ENCODE data around the gene SLC8A3. TPM values are rescaled to one million over a fixed set of nuclear protein-coding genes. Genes with fewer than 3 reads are reported as not detected.

The SLC8A3 gene
- total and polyA plus RNA-seq, 10 of the 15 experiments (the other 5 are each of a cell fraction or from before 2014, with no cell fraction given): 0.04 to 0.17 (median 0.13) TPM; not detected in 3

DNA sequence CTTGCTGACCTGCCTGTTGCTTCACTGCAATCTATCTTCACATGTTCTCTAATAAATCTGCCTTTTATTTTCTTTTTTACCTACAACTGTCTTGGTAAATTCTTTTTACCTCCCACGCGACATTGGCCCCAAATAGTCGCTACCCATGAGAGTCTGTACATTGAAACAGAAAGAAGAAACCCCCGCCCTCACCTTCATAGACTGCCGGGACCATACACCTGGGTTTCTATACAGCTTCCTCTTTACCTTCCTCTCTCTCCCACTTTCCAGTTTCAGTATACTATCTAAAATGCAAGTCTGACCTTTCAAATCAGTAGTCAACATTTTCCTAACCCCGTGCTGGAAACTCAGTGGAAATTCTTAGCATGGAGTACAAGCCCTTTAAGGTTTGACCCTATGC is 4.8 kb downstream of the SLC8A3 start:
- H2AFZ ChIP-seq (ENCODE audit: control insufficient read depth, low read depth, low read length): no peak overlapping the region
- peaks cover 12% of the 10 kb centered on the region for H3K4me1 ChIP-seq (ENCODE audit: control insufficient read depth, insufficient read depth, low read length)
- TF ChIP-seq IKZF2 (IDR thresholded peaks at IDR 0.05): 0 out of 4 replicates have a peak, but pooled peaks of 1 of the 2 experiments have one; percentile 13
- TF ChIP-seq ETV6 (conservative IDR thresholded peaks at IDR 0.05 in 1 of 2, IDR thresholded peaks at IDR 0.05 in 1 of 2; ENCODE audit: borderline replicate concordance in 1 of 2, low read depth in 1 of 2): peak in 1 of 2 experiments; percentile 68; a peak in 2 of 4 replicates
- TF ChIP-seq CREM (IDR thresholded peaks at IDR 0.05; ENCODE audit: low read depth): no peak
- TF ChIP-seq BMI1 (IDR thresholded peaks at IDR 0.05; ENCODE audit: borderline replicate concordance): no peak
- no peaks in the 10 kb centered on the region for H4K20me1 ChIP-seq (ENCODE audit: control insufficient read depth, insufficient read depth)
- intact Hi-C loops (cut with micrococcal nuclease; ENCODE audit: unreplicated experiment) (no loop called here), in situ Hi-C loops (cut with MboI) (no loop called here)
- H3K9me3 ChIP-seq (replicated peaks; ENCODE audit: control insufficient read depth, insufficient read depth, low read length): peaks cover 2% of the 10 kb centered on the region; the same call in 2 of the 3 replicates
- WGBS (ENCODE audit: insufficient coverage, insufficient replicate concordance, low lambda C conversion rate, missing lambda C conversion rate): 0% methylated on average over 6 of the region's 6 CpGs
- DNase-seq (ENCODE audit: low read depth, low spot score): no peak
- CTCF ChIA-PET: interaction anchor here (0.9 to 2.2 kb wide), 3 partner anchors 12 to 110 kb away, joined by 3 to 6 read pairs (median 3); no protein-coding TSS in a partner anchor
- no peak overlapping the region for H3K27ac ChIP-seq (ENCODE audit: control insufficient read depth, insufficient read depth)
- peak; percentile 37; the same call in 1 of the 3 replicates for ATAC-seq
- H3K4me3 ChIP-seq: peak overlapping the region; percentile 35; the same call in 1 of the 2 replicates
- no peaks in the 10 kb centered on the region for H3K36me3 ChIP-seq (ENCODE audit: control insufficient read depth in 2 of 2, insufficient read depth in 2 of 2, low read length in 1 of 2)
- SMC1A ChIA-PET (ENCODE audit: uncharacterized antibody, unreplicated experiment): interaction anchor here (0.7 kb wide), 1 partner anchor 599 kb away, joined by 3 read pairs; no protein-coding TSS in a partner anchor
- no peak for FAIRE-seq
- RAD21 ChIA-PET (ENCODE audit: unreplicated experiment): no interaction called here
- H3K79me2 ChIP-seq (ENCODE audit: control insufficient read depth, insufficient read depth, low read length): no peaks in the 10 kb centered on the region
- POLR2A ChIA-PET: interaction anchor here (0.7 kb wide), 1 partner anchor 839 kb away, joined by 4 read pairs; no protein-coding TSS in a partner anchor
- no peak overlapping the region for H3K9ac ChIP-seq (ENCODE audit: control insufficient read depth, insufficient read depth, low read length)
- no TSS peak for BruUV-seq (replicated peaks)
- peak overlapping the region; percentile 57; the same call in 1 of the 2 replicates for H3K4me2 ChIP-seq (ENCODE audit: control insufficient read depth, insufficient read depth)
- H3K27me3 ChIP-seq (replicated peaks in 1 of 2; ENCODE audit: control insufficient read depth in 2 of 2, insufficient read depth in 2 of 2, low read length in 1 of 2): peaks cover 7 to 8% of the 10 kb centered on the region in 2 experiments

DNA sequence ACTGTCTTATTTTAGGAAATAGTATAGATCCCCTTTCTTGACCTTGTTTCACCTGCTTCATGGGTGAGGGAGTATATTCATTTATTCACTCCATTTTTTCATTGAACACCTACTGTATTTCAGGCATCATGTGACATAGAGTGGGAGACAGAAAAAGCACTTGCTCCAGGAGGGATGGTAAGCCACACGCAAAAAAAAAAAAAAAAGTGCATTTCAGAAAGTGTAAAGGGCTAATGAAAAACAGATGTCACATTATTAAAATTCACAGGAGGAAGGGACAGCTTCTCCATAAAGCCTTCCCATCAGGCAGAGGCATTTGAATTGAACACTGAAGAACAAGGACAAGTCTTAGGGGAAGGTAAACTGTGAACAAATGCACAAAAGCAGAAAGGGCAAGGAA is 7.5 kb downstream of the SLC8A3 start:
- FAIRE-seq (no peak), DNase-seq (ENCODE audit: low read depth, low spot score) (no peak), ATAC-seq (no peak)
- H4K20me1 ChIP-seq (ENCODE audit: control insufficient read depth, insufficient read depth): no peaks in the 10 kb centered on the region
- ChIA-PET CTCF (no interaction called here), RAD21 (ENCODE audit: unreplicated experiment) (no interaction called here), POLR2A (no interaction called here), SMC1A (ENCODE audit: uncharacterized antibody, unreplicated experiment) (interaction anchor here (0.6 kb wide), 1 partner anchor 453 kb away, joined by 3 read pairs; no protein-coding TSS in a partner anchor)
- no peaks in the 10 kb centered on the region; a peak in 1 of 4 replicates for H3K27me3 ChIP-seq (replicated peaks in 1 of 2; ENCODE audit: control insufficient read depth in 2 of 2, insufficient read depth in 2 of 2, low read length in 1 of 2)
- H3K36me3 ChIP-seq (ENCODE audit: control insufficient read depth in 2 of 2, insufficient read depth in 2 of 2, low read length in 1 of 2): no peaks in the 10 kb centered on the region
- no peak overlapping the region for H3K27ac ChIP-seq (ENCODE audit: control insufficient read depth, insufficient read depth)
- H3K79me2 ChIP-seq (ENCODE audit: control insufficient read depth, insufficient read depth, low read length): no peaks in the 10 kb centered on the region
- in situ Hi-C loops (cut with MboI) (no loop called here), intact Hi-C loops (cut with micrococcal nuclease; ENCODE audit: unreplicated experiment) (no loop called here)
- peaks cover 9% of the 10 kb centered on the region for H3K4me1 ChIP-seq (ENCODE audit: control insufficient read depth, insufficient read depth, low read length)
- no peak overlapping the region for H3K9ac ChIP-seq (ENCODE audit: control insufficient read depth, insufficient read depth, low read length)
- no peak overlapping the region for H2AFZ ChIP-seq (ENCODE audit: control insufficient read depth, low read depth, low read length)
- no TSS peak for BruUV-seq (replicated peaks)
- no peak overlapping the region for H3K4me3 ChIP-seq
- 67% methylated on average over 1 of the region's 1 CpG for WGBS (ENCODE audit: insufficient coverage, insufficient replicate concordance, low lambda C conversion rate, missing lambda C conversion rate)
- peaks cover 2% of the 10 kb centered on the region; the same call in 2 of the 3 replicates for H3K9me3 ChIP-seq (replicated peaks; ENCODE audit: control insufficient read depth, insufficient read depth, low read length)
- no peak overlapping the region for H3K4me2 ChIP-seq (ENCODE audit: control insufficient read depth, insufficient read depth)
- TF ChIP-seq MYB (IDR thresholded peaks at IDR 0.05; ENCODE audit: borderline replicate concordance, low read depth, low read length): no peak
- TF ChIP-seq RB1 (IDR thresholded peaks at IDR 0.05; ENCODE audit: borderline replicate concordance): no peak
- TF ChIP-seq, protein P1, sequence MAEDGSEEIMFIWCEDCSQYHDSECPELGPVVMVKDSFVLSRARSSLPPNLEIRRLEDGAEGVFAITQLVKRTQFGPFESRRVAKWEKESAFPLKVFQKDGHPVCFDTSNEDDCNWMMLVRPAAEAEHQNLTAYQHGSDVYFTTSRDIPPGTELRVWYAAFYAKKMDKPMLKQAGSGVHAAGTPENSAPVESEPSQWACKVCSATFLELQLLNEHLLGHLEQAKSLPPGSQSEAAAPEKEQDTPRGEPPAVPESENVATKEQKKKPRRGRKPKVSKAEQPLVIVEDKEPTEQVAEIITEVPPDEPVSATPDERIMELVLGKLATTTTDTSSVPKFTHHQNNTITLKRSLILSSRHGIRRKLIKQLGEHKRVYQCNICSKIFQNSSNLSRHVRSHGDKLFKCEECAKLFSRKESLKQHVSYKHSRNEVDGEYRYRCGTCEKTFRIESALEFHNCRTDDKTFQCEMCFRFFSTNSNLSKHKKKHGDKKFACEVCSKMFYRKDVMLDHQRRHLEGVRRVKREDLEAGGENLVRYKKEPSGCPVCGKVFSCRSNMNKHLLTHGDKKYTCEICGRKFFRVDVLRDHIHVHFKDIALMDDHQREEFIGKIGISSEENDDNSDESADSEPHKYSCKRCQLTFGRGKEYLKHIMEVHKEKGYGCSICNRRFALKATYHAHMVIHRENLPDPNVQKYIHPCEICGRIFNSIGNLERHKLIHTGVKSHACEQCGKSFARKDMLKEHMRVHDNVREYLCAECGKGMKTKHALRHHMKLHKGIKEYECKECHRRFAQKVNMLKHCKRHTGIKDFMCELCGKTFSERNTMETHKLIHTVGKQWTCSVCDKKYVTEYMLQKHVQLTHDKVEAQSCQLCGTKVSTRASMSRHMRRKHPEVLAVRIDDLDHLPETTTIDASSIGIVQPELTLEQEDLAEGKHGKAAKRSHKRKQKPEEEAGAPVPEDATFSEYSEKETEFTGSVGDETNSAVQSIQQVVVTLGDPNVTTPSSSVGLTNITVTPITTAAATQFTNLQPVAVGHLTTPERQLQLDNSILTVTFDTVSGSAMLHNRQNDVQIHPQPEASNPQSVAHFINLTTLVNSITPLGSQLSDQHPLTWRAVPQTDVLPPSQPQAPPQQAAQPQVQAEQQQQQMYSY (CRISPR knock-in tag; IDR thresholded peaks at IDR 0.05): no peak
- no peak for TF ChIP-seq NFYB (IDR thresholded peaks at IDR 0.05; ENCODE audit: insufficient read depth, low read depth, low read length)
